C1 segment of cervical spinal cord (tissue), 14 donors: Measurements from ENCODE around the gene LMO7.

Source experiments
- DNase-seq, 14 donors: peaks; one replicate each; lab custom pipeline; 2025; lab: John Stamatoyannopoulos, UW

The LMO7 gene

GRCh38 chr13:75635828-75636435, at the start of gene LMO7:
Gene LMO7, plus strand, starts transcription at chr13:75636330. Its CDS starts 328 bp downstream, at chr13:75636658.
- DNase-seq = peak in 5 of 14 donors; percentile 13 to 56 (median 20)

DNA sequence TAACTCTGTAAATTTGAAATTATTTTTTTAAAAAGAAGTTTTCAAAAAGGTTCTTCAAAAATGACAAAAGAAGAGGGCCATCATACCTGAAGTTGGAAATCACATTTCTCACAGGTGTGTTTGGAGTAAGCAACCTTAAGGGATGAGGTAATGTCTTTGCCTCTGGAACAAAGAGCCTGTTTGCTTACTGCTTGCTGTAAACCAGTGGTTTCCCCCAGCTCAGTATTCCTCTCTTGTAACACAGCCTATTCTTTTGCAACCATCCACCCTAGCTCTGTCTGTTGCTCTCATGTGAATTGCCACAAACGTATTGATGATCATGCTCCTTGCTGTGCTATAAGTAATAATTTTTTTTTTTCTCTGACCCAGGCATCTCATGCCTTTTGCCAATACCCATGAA, 48.5 kb upstream of the LMO7 start:
- no peak for DNase-seq

GRCh38 chr13:75596657-75597182, 39.4 kb upstream of the LMO7 start:
- DNase-seq = no peak

GRCh38 chr13:75600371-75600770, 35.8 kb upstream of the LMO7 start:
- DNase-seq = no peak

DNA sequence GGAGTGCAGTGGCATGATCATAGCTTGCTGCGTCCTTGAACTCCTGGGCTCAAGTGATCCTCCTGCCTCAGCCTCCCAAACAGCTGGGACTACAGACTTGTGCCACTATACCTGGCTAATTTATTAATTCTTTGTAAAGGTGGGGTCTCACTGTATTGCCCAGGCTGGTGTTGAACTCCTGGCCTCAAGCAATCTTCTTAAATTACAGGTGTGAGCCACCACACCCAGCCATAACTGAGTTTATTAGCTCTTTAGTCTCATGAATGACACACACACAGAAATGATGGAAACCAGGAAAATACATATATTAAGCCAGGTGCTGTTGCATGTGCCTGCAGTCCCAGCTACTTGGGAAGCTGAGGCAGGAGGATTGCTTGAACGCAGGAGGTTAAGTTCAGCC, 33.1 kb upstream of the LMO7 start:
- no peak for DNase-seq

- DNase-seq = no peak
These were observed 28.7 kb upstream of the LMO7 start for GRCh38 chr13:75607447-75607846.

GRCh38 chr13:75610466-75610865, 25.7 kb upstream of the LMO7 start:
- DNase-seq = no peak

DNA sequence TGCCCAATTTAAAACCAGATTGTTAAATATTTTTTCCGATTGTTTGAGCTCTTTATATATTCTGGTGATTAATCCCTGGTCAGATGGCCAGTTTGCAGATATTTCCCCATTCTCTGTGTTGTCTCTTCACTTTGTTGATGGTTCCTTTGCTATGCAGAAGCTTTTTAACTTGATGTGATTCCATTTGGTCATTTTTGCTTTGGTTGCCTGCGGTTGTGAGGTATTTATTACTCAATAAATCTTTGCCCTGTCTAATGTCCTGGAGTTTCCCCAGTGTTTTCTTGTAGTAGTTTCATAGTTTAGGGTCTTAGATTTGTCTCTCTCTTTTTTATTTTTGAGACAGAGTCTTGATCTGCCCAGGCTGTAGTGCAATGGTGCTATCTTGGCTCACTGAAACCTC, 23.8 kb upstream of the LMO7 start:
- DNase-seq = no peak

DNA sequence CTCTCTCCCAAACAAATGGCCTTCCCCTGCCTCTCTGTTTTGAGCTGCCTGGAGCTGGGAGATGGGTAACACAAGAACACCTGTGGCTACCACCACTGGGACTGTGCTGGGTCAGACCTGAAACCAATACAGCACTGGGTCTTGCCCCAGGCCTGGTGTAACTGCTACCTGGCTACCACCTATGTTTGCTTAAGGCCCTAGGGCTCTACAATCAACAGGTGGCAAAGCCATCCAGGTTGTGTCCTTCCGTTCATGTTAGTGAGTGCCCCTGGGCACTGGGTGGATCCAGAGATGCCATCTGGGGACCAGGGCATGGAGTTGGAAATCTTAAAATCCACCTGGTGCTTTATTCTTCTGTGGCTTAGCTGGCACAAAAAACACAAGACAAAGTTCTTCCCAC, 18.9 kb upstream of the LMO7 start:
- DNase-seq = no peak

DNA sequence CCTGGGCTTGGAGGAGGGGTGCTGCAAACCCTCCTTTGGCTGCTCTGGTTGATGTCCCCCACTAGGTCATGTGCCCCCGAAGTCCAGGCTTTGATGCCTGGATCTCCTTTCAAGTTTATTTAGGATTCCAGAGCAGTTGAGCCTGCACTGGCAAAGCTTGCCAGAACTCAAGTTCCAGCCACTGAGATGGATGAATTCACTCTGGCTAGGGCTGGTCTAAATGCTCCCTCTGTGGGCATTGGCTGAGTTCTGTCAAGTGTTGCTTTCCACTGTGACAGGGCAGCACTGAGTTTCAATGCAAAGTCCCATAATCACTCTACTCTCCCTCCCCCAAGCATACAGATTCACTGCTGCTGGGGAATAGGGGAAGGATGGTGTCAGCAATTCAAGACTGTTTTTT, 17.8 kb upstream of the LMO7 start:
- DNase-seq = no peak

- no peak for DNase-seq
These were observed 16.1 kb upstream of the LMO7 start for GRCh38 chr13:75620020-75620419.

DNA sequence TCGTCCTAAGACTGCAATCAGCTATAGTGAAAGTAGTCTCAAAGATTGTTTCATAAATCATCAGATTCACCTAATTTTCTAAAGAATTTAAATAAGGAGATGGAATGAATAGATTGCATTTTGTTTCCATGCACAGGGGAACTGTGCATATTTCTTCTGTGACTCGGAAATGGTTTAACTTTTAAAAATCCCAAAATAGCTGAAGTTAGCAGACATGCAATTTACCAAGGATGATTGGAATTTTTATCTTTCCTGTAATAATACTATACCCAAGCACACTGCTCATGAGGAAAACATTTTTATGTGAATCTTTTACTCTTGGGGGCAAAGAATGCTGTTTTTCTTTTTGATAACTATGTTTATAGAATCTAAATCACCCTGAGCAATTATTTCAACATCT, 15.0 kb upstream of the LMO7 start:
- DNase-seq = no peak

GRCh38 chr13:75628801-75629200, 7.3 kb upstream of the LMO7 start:
- no peak for DNase-seq

DNA sequence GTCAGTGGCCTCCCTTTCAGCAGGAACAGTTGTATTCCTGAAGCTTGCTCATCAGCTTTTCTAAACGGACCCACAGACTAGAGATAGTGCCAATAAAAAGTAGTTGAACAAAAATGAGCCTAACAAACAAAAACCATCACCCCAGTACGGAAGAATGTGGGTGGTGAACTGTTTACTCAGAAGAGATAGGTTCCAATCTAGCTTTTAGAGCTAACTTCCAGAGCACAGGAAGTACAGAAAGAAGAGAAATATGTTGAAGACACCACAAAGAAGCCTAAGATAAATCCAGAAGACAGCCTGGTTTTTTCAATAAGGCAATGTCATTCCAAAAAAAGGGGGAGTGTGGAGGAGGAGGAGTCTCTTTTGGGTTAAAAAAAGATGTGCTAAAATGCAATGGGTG, 2.8 kb upstream of the LMO7 start:
- DNase-seq = no peak

DNA sequence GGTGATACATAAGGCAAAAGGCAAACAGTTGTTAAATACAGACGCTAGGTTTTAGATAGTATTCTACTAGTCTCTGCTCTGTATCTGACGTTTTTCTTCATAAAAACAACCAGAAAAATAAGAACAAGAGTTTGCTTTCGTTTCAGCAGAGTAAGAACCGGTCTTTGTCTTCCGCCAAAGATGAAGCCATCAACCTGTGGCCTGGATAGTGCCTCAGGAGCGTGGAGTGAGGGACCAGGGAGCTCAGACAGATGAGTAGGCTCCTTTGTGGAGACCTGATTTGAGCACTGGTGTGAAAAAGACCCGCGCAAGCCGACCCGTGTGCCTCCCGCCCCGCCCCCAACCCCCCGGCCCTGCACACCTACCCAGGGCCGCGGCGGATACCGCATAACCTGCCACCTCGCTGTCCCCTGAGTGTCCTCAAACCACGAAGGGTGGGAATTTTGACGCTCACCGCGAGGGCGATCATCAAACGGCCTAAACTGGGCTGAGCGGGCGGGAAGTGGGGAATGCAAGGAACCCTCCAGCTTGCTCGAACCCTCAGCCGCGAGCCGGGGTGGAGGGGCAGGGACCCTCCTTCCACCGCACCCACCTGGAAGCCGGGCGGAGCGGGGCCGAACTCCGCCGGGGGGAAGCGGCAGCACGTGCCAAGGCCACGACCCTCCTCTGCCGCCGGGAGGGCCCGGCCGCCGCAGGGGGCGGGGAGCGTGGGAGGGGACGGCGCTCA, 866 bp upstream of the LMO7 start:
- no peak for DNase-seq

DNA sequence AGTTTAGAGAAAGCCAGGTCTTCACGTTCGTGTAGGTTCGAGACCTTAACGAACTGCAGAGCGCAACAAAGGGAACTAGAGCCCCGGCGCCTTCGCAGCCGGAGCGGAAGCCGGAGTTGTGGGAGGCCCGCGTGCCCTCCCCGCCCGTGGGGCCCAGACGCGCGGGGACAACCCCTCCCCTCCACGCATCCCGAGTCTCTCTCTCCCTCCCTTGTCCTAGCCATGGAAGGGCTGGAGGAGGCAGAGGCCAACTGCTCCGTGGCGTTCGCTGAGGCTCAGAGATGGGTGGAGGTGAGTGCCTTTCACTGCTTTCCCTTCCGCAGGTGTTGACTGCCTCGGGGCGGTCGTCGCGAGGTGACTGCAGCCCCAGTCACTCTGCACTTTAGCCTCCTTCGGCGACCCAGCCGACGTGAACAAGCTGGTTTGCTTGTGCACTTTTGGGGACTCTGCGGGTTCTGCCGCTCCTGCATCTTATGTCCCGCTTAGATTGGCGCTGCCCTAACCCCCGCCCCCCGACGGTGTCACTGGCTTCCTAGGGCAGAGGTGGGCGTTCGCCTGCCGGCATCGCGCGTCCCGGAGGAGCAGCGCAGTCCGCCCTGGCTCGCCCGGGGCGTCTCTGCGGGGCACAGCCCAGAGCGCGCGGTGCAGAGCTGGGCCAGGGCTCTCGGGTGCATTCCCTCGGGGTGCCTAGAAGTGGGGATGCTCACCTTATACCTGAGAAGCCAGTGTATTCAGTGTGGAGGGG, 478 bp downstream of the LMO7 start:
- peak in 1 of 14 donors; percentile 56 for DNase-seq

- no peak for DNase-seq
These were observed 1.1 kb downstream of the LMO7 start for GRCh38 chr13:75637181-75637750.

GRCh38 chr13:75639454-75639853, 3.3 kb downstream of the LMO7 start:
- no peak for DNase-seq

GRCh38 chr13:75641026-75641425, 4.9 kb downstream of the LMO7 start:
- no peak for DNase-seq

DNA sequence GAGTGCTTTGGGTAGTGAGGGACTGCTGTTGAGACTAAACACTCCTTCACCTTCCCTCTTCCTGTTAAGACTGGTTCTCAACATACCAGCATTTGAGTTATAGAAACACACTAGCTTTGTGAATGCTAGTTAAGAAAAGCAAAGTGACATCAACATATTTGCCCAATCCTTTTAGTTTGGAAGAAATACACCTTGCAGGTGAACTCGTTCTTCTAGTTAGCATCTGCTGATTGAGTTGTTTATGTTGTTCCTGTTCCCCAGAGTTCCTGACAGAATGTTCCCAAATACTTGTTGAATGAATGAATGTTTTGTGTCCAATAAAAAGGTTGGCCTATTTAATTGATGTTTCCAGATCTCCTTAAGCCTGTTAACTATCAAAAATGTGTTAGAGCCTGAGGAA, 7.1 kb downstream of the LMO7 start:
- DNase-seq = no peak

DNA sequence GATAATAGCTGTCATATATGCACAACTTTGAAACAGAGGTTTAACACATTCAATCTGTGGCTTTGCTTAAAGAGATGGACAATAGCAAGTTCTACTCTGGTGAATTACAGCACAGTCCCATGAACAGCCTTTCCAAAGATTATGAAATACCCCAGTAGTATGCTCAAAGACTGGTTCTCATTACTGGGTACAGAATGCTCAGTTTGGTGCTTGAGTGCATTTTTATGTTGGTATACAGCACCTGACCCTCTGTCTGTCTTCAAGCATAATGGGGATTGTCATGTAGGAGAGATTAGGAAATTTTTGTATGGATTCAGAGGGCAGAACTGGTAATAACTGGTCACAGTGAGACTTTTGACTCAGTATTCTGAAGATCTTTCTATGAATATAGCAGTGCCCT, 7.6 kb downstream of the LMO7 start:
- DNase-seq = no peak

- no peak for DNase-seq
These were observed 9.0 kb downstream of the LMO7 start for GRCh38 chr13:75645141-75645540.
